Central memory CD4-positive, alpha-beta T cell (primary cell): ENCODE measurements around the gene KCNJ8.
"Not testable (repeated sequence)": the region's sequence is repeated elsewhere in the genome, so short reads cannot be mapped to it uniquely, and the experiment has no call there.

Source experiments
- DNase-seq: peaks from one replicate; pipeline ENCODE4 v3.0.0; 2022

KCNJ8 gene

DNA sequence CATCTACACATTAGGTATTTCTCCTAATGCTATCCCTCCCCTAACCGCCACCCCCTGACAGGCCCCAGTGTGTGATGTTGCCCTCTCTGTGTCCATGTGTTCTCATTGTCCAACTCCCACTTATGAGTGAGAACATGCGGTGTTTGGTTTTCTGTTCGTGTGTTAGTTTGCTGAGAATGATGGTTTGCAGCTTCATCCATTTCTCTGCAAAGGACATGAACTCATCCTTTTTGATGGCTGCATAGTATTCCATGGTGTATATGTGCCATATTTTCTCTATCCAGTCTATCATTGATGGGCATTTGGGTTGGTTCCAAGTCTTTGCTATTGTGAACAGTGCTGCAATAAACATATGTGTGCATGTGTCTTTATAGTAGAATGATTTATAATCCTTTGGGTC lies 8.2 kb upstream of the KCNJ8 start:
- not testable (repeated sequence) for DNase-seq

DNA sequence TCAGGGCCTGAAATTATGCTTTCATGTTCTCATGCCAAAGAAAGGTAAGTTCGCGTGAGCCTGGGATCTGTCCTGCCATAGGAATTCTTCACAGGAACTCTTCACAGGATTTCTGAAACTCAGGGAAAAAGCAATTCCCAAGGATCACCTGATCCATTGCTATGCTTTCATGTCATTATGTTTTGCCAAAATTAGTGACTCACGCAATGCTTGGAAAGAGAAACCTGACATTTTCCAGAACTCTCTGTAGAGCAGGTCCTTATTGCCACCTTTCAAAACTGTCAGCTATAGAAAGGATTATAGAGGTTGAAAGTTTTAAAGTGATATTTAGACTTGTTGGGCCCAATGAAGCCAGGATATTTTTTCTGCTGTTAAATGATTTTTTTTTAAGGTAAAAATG lies 6.3 kb upstream of the KCNJ8 start:
- no peak for DNase-seq

DNA sequence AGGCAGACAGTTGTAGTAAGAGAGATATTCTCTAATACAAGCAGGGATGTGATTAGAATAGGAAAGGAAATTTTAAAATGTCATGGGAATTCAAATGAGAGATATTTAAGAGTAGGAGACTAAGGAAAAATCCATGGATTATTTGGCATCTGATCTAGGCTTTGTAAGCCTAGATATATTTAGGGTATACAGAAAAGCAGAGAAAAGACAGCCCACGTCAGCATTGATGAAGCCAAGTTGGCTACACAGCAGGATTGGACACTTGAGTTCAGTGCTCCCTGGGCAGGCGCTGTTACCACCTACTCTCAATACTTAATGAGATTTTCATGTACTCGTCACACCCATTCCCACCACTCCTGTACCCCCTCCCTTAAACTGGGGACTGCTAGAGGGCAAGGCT lies 1.7 kb upstream of the KCNJ8 start:
- DNase-seq: no peak

DNA sequence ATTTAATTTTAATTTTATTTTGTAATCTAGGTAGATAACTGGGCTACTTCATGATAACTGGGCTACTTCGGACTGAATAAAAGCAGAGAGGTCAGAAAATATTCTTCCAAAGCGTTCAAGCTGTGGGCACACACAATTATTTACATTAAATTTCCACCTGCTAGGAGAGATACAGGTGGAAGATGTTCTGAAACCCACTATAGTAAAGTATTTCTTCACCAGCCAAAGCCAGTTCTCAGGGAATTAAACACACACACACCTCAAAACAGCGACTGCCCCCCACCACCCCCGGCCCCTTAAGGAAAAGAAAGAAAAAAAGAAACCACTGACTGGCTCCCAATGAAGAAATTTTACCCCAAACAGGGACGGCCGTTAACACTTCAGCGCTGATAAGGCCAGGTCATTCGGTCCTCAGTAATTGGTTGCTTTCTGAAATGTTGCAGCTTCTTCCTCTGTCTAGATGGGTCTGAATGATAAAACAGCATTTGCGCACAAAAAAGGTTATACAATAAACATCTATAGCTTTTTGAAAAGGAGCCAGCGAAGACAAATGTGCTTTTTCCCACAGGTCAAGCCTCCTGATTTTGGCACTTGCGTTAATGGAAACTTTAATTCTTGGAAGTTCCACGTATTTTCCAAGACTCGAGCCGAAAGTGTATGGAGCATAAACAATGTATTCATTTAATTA lies 771 bp upstream of the KCNJ8 start:
- no peak for DNase-seq

DNA sequence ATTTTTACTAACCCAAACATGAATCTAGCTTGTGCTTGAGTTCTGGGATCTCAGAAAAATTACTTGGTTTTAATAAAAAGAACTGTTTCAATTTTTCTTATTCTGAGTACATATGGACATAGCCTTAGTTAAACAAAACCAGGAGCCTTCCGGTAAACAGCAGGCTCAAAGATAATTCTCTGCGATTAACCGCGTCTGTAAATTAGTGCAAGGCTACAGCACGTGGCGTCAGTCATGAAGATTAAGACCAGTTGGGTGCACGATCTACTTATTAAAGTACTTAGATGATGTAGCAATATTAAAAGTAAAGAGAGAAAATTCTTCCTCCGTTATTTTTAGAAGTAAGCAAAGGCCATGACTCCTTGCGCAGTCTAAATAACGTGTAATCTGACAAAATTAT lies 700 bp downstream of the KCNJ8 start:
- DNase-seq: no peak

DNA sequence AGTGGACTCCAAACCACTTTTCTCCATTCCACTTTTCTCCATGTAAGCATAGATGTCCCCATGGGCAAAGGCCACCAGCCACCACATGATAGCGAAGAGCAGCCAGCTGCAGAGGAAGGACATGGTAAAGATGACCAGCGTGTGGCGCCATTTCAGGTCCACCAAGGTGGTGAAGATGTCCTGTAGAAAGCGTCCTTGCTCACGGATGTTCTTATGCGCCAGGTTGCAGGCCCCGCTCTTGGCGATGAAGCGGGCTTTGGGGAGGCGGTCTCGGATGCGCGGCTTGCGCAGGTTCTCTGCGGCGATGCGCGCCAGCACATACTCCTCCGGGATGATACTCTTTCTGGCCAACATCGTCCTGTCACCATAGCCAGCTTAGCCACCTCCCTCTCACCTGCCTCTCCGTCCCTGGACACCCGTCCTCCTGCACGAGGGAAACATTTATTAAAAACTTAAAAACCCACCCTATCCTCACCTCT lies 1.2 kb downstream of the KCNJ8 start:
- no peak for DNase-seq

DNA sequence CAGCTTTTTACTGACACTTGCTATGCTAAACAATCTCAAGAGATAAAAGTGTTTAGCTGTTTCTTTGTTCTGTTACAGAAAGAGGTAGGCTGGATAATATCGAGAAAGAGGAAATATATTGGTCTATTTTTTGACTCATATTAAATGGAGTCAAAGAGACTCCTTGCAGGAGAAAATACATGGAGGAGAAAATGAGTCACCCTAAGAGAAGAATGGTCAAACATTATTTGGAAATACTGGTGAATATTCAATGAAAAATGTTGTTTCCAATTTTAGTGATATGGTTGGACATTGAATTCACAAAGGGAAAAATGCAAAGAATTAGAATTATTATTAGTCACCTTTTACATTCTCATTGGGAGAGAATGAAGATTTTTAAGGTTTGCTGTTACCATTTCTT lies 3.2 kb downstream of the KCNJ8 start:
- no peak for DNase-seq

DNA sequence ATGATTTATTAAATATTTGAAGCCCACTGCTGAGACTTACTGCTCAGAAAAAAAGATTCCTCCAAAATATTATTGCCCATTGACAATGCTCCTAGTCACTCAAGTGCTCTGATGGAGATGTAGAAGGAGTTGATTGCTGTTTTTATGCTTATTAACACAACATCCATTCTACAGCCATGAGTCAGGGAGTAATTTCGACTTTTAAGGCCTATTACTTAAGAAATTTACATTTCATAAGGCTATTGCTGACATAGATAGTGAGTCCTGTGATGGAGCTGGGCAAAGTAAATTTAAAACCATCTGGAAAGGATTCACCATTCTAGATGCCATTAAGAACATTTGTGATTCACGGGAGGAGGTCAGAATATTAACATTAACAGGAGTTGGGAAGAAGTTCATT lies 5.2 kb downstream of the KCNJ8 start:
- DNase-seq: no peak

DNA sequence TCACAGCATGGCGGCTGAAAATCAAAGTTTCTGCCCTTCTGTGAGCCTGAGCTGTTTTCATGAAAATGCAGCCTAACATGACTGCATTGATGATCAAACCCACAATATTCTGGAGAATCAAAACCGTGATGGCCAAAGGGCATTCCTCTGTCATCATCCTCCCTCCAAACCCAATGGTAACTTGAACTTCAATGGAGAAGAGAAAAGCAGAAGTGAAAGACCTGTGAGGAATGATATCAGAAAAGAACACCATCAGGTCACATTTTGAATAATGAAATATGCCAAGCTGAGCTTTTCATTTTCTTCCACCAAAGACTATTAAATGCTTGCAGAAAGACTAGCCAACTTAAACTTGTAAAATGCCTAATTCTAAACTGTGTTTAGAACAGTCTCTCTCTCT lies 8.1 kb downstream of the KCNJ8 start:
- no peak for DNase-seq

DNA sequence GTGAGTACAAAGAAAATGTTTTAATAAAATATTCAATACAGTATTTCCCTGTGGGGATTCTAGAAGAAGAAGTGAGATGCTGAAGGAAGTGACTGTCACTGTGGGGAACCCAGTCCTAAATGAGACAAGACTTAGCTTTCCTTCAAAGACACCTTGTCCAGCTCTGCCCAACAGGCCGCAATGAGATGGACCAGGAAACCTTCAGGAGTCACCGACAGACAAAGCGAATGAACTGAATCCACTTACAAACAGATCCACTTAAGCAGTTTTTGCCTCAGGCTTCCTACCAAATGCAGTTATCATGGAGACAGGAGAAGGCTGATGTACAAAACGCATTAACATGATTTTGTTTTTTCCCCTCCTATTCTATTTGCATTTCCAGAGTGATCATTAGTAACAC lies 9.6 kb downstream of the KCNJ8 start:
- no peak for DNase-seq

DNA sequence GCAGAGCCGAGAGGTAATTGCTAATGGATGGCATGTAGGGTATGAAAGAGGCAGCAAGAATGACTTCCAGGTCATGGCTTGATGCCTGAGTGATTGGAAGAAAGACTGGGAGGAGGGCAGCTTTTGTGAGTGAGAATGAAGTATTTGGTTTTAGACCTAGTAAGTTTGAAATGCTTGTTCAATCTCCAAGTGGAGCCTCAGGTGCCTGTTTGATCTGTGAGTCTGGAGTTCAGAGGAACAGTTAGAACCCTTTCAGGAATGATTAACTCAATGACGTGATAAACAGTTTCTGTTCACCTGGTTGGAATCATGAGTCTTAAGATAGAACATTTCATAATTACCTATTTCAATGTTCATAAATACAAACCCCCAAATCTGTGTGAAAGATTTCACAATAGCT lies 10.4 kb downstream of the KCNJ8 start:
- no peak for DNase-seq

DNA sequence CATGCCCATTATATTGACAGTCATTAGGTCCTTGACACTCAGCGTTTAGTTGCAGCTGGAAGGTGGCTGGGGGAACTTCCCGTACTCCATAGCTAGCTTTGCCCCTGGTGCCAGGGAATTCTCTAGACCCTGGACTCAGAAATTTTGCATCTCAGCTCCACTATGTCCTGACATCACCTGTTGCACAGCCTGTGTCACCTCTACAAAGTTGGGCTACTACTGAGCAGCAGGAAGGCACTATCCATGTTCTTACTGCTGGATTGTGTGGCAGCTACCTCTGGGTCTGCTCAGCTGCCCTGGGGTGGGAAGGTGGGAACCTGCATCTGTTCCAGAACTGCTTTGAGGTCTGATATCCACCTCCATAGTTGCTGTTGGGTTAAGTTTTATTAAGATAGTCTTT lies 11.0 kb downstream of the KCNJ8 start:
- DNase-seq: no peak

DNA sequence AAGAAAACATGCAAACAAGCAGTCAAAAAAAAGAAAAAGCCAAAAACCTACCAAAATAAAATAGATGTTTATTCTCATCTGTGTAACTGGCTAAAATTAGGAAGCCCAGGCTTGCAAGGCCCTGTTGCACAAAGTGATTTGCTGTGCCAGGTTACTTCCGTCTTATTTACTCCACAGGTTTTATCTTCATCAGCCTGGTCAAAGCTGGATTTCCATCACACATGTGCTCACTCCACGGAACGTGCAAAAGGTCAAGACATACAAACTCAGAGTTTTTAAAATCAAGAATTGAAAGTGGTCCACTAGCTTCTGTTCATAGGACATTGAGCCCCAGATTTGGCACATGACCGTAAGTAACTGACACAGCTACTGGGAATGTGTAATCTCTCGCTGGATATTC lies 14.8 kb downstream of the KCNJ8 start:
- no peak for DNase-seq

DNA sequence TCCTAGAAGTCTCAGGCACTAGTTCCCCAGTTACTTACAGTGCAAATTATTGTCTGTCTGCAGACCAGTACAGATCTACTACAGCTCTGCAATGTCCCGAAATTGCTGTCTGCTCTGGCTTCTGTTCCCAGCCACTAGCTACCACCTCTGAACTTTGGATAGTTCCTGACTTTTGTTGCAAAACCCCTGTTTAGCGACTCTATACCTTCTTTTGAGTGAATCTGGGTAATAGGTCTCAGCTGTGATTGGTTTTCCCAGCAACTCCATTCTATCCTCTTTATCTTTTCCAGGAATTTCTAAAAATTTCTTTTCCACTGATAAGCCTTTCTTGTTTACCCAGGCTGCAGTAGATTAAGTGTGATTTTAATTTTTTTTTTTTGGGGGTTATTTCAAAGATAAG lies 16.8 kb downstream of the KCNJ8 start:
- no peak for DNase-seq

DNA sequence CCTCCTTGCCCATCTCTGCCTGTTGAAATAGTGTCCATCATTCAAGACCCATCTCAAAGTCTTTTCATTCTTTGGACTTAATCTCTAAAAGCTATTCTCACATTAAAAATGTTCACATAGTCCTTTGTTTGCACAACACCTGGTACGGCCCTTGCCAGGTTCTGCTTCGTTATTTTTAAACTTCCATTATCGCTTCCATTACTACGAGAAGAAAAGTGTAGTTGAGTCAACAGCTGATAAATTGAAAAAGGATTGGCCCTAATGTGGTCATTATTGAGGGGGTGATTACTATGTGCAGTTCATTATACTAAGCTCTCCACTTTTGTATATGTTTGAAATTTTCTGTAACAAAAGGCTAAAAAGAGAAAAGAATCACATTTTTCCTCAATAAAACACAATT lies 17.8 kb downstream of the KCNJ8 start:
- no peak for DNase-seq

DNA sequence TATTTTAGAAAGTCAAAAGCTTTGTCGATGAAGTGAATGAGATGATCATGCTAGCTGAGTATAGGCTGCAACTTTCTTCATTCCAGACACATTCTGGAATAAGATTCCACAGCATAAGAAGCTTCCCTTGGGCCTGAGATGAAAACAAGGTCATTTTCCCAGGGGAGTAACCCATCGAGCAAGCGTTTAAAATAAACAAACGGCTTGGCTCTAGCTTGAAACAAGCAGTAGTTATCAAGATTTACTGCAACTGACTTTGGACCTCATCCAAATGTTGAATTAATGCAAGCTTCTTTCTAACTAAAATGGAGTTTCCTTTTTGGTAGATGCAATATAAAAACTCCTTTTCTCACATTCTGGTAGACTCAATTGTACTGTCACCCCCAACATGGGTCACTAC lies 23.0 kb downstream of the KCNJ8 start:
- no peak for DNase-seq

DNA sequence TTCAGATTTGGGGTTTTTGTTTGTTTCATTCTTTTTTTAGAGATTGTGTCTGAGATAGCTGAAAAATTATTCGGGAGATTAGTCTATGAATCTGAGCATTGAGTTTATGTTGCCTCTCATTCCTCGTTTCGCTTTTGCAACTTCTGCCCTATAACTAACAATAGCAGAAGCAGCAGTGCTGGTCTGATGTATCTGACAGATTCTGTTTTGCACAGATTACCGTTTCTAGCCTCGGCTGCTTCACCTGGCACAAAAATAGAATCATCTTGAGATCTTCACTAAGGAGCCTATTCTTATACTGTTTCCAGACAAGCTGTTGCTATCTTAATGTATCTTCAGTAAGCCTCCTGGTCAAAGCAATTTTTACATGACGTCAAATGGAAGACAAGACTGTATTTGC lies 29.2 kb downstream of the KCNJ8 start:
- no peak for DNase-seq

DNA sequence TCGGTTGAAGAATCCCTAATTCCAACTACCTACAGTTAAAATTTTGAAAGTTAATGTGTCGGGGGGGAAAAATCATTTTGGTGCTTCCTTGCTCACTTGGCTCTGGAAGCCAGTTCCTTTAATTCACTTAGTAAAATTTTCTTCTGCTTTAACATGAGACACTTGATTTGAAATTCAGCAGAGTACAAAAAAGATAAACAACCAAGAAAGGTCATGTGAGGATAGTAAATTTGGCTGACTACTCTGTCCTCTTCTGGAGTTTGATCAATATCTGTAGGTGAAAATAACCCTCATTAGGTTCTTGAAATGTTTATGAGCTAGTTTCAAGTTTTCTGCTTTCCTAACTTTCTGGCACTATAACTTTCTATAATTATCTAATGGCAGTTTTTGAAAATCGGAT lies 43.4 kb downstream of the KCNJ8 start:
- no peak for DNase-seq

DNA sequence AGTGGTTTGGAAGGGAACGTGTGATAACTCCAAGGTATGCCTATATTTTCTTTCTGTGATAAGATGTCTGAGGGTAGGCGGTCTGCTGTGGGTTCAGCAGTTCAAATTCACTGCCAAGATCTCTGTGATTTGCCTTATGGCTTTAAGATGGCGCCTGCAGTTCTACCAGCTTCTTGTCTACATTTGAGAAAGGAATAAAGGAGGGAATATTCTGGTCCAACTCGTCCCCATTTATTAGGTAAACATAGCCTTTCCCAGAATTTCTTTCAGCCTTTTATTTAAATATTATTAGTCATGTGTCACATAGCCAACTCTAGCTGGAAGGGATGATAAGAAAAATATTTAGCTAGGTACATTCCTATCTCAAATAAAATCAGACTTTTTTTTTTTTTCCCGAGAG lies 48.8 kb downstream of the KCNJ8 start:
- DNase-seq: no peak

DNA sequence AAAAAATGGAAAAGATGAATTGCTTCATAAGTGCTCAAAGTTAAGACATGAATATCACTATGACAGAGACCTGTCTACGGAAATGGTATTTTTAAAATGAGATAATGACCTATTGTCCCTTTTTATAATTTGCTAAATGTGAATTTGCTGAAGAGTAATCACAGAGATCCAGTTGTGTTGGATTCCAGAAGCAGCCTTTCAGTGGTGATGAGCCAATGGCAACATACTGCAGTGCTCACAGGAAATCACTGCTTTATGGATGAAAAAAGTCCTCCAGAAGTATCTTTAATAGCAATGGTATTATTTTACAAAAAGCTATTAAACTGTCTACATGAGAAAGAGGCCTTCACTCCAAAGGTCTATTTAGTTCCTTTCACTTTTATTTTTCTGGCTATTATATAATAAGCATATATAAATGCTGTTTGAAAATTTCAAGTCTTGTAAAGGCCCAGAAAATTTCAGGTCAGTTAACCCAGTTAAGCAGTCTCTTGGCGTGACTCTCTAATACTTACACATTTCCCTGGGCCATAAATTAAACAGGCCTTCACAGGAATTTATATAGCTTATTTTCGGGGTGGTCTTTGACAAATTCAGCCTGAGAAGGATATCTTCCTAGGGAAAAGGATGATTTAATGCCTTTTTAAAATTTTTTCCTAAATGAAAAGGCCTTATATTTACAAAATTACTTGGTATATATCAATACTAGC lies 55.4 kb downstream of the KCNJ8 start:
- no peak for DNase-seq

DNA sequence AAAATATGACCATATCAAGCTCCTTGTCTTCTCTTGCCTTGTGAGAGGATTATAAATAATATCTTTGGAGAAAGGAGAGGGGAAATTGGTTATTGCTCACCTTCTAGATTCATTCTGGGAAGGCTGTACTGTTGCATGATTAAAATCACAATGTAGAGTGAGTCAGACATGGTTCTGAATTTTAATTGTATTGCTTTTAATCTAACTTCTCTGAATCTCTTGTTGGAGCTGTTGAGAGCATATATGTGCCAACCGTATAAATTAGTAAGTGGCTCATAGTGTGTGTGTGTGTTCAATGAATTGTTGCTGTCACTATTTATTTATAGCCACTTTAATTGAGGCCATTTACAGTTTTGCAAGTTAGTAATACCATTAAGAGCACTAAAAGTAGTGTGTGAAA lies 56.1 kb downstream of the KCNJ8 start:
- no peak for DNase-seq

DNA sequence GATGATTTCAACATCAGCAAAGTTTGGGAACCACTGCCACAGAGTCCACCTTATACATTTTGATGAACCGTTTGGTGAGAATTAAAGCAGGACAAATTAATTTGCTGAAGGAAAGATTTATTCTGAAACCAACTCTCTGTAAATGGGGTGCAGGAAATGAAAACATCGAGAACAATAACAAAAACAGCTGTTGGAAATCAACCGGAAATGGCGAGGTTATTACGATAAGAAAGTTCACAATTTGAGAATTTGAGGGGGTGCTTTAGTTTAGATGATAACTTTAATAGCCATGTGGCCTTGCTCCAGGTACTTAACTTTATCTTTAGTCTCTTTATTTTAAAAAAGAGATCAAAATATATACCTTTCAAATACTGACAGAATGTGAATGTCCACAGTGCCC lies 56.7 kb downstream of the KCNJ8 start:
- DNase-seq: no peak

DNA sequence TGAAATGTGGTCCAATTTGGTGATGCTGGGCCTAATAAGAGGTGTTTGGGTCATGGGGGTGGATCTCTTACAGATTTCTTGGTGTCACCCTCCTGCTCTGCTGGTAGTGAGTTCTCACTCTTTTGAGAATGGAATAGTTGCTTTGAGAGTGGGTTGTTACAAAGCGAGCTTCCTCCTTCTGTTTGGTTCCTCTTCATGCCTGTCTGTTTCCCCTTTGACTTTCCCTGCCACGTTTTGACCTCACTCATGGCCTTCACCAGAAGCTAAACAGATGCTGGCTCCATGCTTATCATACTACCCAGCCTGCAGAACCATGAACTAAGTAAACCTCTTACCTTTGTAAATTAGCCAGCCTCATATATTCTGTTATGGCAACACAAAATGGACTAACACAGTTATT lies 59.1 kb downstream of the KCNJ8 start:
- DNase-seq: no peak
